HepG2 (cell line): Measurements from ENCODE around the gene IFNB1. TPM values are rescaled to one million over a fixed set of nuclear protein-coding genes. Genes with fewer than 3 reads are reported as not detected.
A peak's percentile ranks its signal among the peaks of the same experiment; 100 is the strongest.

Source experiments
- ATAC-seq: fragments of 200-7000 bp; cut with Tn5 transposase; 3 replicates; pipeline ENCODE4 v1.9.1; 2020; ENCODE audit warnings: mild to moderate bottlenecking, moderate library complexity
- BruUV-seq: library from RNA; stranded (reverse); fragments of 400-500 nt; replicated peaks from 2 replicates; lab custom pipeline; 2021; lab: Mats Ljungman, UMichigan
- CTCF ChIA-PET: fragments of 300-600 bp; formaldehyde crosslinking; extraction: SDS; loops from one replicate; lab custom pipeline; 2021; ENCODE audit warnings: low total read pairs, inconsistent platforms, low intra/inter-chr PET ratio; lab: Yijun Ruan, JAX
- POLR2A ChIA-PET: fragments of 350-600 bp; sonication (Branson Sonifier 250); formaldehyde crosslinking; loops from one replicate; lab custom pipeline; 2020; ENCODE audit warnings: antibody characterized with exemption, inconsistent platforms; lab: Yijun Ruan, JAX
- DNase-seq: peaks from one replicate; pipeline ENCODE4 v3.0.0-alpha.2; 2015; ENCODE audit warnings: low spot score
- FAIRE-seq: peaks from 3 replicates; lab custom pipeline; 2011; peaks lifted over from hg19 to GRCh38; lab: Jason Lieb, UNC
- H2AFZ ChIP-seq: one replicate; pipeline ENCODE4 v1.6.1; 2011; ENCODE audit warnings: low read length, inconsistent platforms
- H3K27ac ChIP-seq: fragments of 300-600 bp; 3 replicates; pipeline ENCODE4 v1.8.0; 2011; ENCODE audit warnings: mixed run types, mild to moderate bottlenecking, mixed read lengths, low read length, inconsistent platforms; ENCODE audit not compliant: insufficient read depth; ENCODE audit errors: extremely low read length
- H3K27me3 ChIP-seq, 2 experiments: fragments of 200-600 bp in 1 of 2; 2 replicates in 1 of 2; 3 replicates in 1 of 2; pipeline versions ENCODE4 v1.6.0 to v1.8.0; 2011; ENCODE audit warnings: low read length in 2 of 2, mild to moderate bottlenecking in 2 of 2, moderate library complexity in 2 of 2, inconsistent platforms in 1 of 2; ENCODE audit not compliant: insufficient read depth in 2 of 2, control insufficient read depth in 1 of 2
- H3K36me3 ChIP-seq, 2 experiments: fragments of 200-600 bp in 1 of 2; replicated peaks in 1 of 2; 2 replicates in 1 of 2; 3 replicates in 1 of 2; pipeline versions ENCODE4 v1.5.1 to v1.8.0; 2011; ENCODE audit warnings: low read length in 2 of 2, inconsistent platforms in 1 of 2; ENCODE audit not compliant: insufficient read depth in 2 of 2, control insufficient read depth in 1 of 2
- H3K4me1 ChIP-seq: 2 replicates; pipeline ENCODE4 v1.5.1; 2012; ENCODE audit warnings: low read length, inconsistent platforms; ENCODE audit not compliant: insufficient read depth
- H3K4me2 ChIP-seq: 2 replicates; pipeline ENCODE4 v1.6.0; 2011; ENCODE audit warnings: low read depth, low read length, inconsistent platforms
- H3K4me3 ChIP-seq, 3 experiments: fragments of 200-600 bp in 1 of 3; sonication (generic), shearing (Covaris generic) in 1 of 3; replicated peaks in 1 of 3; 2 replicates each; pipeline ENCODE4 v1.5.1; 2011 to 2016; ENCODE audit warnings: low read length in 3 of 3, inconsistent platforms in 2 of 3, low read depth in 2 of 3, mild to moderate bottlenecking in 2 of 3, control low read depth in 1 of 3, mixed read lengths in 1 of 3; ENCODE audit not compliant: insufficient read depth in 1 of 3
- H3K79me2 ChIP-seq: one replicate; pipeline ENCODE4 v1.6.1; 2011; ENCODE audit warnings: low read length, inconsistent platforms; ENCODE audit not compliant: insufficient read depth
- H3K9ac ChIP-seq: 2 replicates; pipeline ENCODE4 v1.6.0; 2011; ENCODE audit warnings: mild to moderate bottlenecking, low read depth, low read length, inconsistent platforms; ENCODE audit not compliant: insufficient read depth
- H3K9me3 ChIP-seq: 2 replicates; pipeline ENCODE4 v1.5.1; 2012; ENCODE audit warnings: mild to moderate bottlenecking, low read length
- H4K20me1 ChIP-seq: 2 replicates; pipeline ENCODE4 v1.6.0; 2011; ENCODE audit warnings: inconsistent platforms, mild to moderate bottlenecking, low read length, moderate library complexity; ENCODE audit not compliant: insufficient read depth
- EED ChIP-seq: sonication (generic); formaldehyde crosslinking; IDR thresholded peaks from 2 replicates; pipeline ENCODE4 v1.5.0; 2020; ENCODE audit warnings: mild to moderate bottlenecking, missing genetic modification reagents
- JUND ChIP-seq: sonication (generic); formaldehyde crosslinking; IDR thresholded peaks from 2 replicates; pipeline ENCODE4 v1.8.0; 2022; ENCODE audit warnings: mild to moderate bottlenecking, missing genetic modification reagents
- KDM5B ChIP-seq: sonication (generic); formaldehyde crosslinking; IDR thresholded peaks from 2 replicates; pipeline ENCODE4 v1.4.0; 2020; ENCODE audit warnings: missing genetic modification reagents, mild to moderate bottlenecking, borderline replicate concordance
- MAFK ChIP-seq, 2 experiments: IDR thresholded peaks in 1 of 2; conservative IDR thresholded peaks in 1 of 2; 2 replicates each; pipeline ENCODE4 v1.6.1; 2011; ENCODE audit warnings: improper control_type of control experiment in 2 of 2, low read length in 2 of 2
- RNF2 ChIP-seq: fragments of 450-650 bp; conservative IDR thresholded peaks from 2 replicates; pipeline ENCODE4 v1.6.1; 2016; ENCODE audit warnings: low read depth
- ZFP62 ChIP-seq: sonication (generic); formaldehyde crosslinking; IDR thresholded peaks from 2 replicates; pipeline ENCODE4 v1.4.0; 2020; ENCODE audit warnings: missing genetic modification reagents
- in situ Hi-C: cut with HindIII; loops from 2 replicates; pipeline ENCODE4 v1.10.0; 2017; ENCODE audit warnings: low pct_unique_long_range_greater_than_20kb; ENCODE audit not compliant: extremely low pct_ligation_motif_present
- intact Hi-C: fragments of 100-400 bp; cut with micrococcal nuclease; formaldehyde crosslinking; loops from one replicate; pipeline ENCODE4 v1.10.0; 2022; ENCODE audit not compliant: unreplicated experiment
- polyA plus RNA-seq, 8 experiments: library from polyadenylated mRNA; depleted of rRNA in 3 of 8; stranded (reverse) in 7 of 8; unstranded in 1 of 8; fragments of >200 nt; fragmentation: Illumina TruSeq in 4 of 8; extraction: Trizol in 4 of 8; gene quantifications; 2 replicates each; pipeline versions ENCODE4 v1.2.1 to v1.2.3, GENCODE V29; 2011 to 2016; ENCODE audit warnings: low read depth in 4 of 8, missing spikeins in 1 of 8, mixed read lengths in 1 of 8; ENCODE audit not compliant: insufficient read depth in 1 of 8
- total RNA-seq, 5 experiments: library from RNA; depleted of rRNA; stranded (reverse); fragments of >200 nt; fragmentation: Illumina TruSeq; extraction: Trizol; gene quantifications; 2 replicates each; pipeline ENCODE4 v1.2.3, GENCODE V29; 2016; ENCODE audit warnings: low read depth in 1 of 5
- TF ChIP-seq, protein P1 (sequence below): sonication (generic); formaldehyde crosslinking; IDR thresholded peaks from 2 replicates; pipeline ENCODE4 v1.5.0; 2020; ENCODE audit warnings: missing genetic modification reagents
- TF ChIP-seq, protein P2 (sequence below): sonication (generic); formaldehyde crosslinking; IDR thresholded peaks from 2 replicates; pipeline ENCODE4 v1.4.0; 2020; ENCODE audit warnings: missing genetic modification reagents, mild to moderate bottlenecking, borderline replicate concordance
- TF ChIP-seq, protein P3 (sequence below), 2 experiments: sonication (generic) in 1 of 2; formaldehyde crosslinking in 1 of 2; IDR thresholded peaks; 2 replicates each; pipeline versions ENCODE4 v1.4.0 to v1.6.1; 2016 to 2020; ENCODE audit warnings: borderline replicate concordance in 1 of 2, low read depth in 1 of 2, mild to moderate bottlenecking in 1 of 2, missing genetic modification reagents in 1 of 2
- TF ChIP-seq, protein P4 (sequence below): sonication (generic); formaldehyde crosslinking; IDR thresholded peaks from 2 replicates; pipeline ENCODE4 v1.8.1; 2023; ENCODE audit warnings: mild to moderate bottlenecking, moderate library complexity, missing genetic modification reagents

The IFNB1 gene
- total and polyA plus RNA-seq, 2 of the 13 experiments (the other 11 are each of a cell fraction or from before 2014, with no cell fraction given): not detected

DNA sequence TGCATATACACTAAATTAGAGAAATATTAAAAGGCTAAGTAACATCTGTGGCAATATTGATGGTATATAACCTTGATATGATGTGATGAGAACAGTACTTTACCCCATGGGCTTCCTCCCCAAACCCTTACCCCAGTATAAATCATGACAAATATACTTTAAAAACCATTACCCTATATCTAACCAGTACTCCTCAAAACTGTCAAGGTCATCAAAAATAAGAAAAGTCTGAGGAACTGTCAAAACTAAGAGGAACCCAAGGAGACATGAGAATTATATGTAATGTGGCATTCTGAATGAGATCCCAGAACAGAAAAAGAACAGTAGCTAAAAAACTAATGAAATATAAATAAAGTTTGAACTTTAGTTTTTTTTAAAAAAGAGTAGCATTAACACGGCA, 7.3 kb upstream of the IFNB1 start (continued):
- peak; percentile 71 to 80 for TF ChIP-seq MAFK (conservative IDR thresholded peaks at IDR 0.05 in 1 of 2, IDR thresholded peaks at IDR 0.05 in 1 of 2; ENCODE audit: low read length in 2 of 2)

DNA sequence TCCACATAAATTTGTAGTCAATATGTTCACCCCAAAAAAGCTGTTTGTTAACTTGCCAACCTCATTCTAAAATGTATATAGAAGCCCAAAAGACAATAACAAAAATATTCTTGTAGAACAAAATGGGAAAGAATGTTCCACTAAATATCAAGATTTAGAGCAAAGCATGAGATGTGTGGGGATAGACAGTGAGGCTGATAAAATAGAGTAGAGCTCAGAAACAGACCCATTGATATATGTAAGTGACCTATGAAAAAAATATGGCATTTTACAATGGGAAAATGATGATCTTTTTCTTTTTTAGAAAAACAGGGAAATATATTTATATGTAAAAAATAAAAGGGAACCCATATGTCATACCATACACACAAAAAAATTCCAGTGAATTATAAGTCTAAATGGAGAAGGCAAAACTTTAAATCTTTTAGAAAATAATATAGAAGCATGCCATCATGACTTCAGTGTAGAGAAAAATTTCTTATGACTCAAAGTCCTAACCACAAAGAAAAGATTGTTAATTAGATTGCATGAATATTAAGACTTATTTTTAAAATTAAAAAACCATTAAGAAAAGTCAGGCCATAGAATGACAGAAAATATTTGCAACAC, 6.6 kb upstream of the IFNB1 start:
- no peaks in the 10 kb centered on the region for H3K9me3 ChIP-seq
- ChIA-PET POLR2A (no interaction called here), CTCF (no interaction called here)
- no peaks in the 10 kb centered on the region for H3K36me3 ChIP-seq
- BruUV-seq: no TSS peak
- intact Hi-C loops: no loop called here
- no peak overlapping the region for H3K27ac ChIP-seq
- H3K9ac ChIP-seq: no peak overlapping the region
- DNase-seq (no peak), FAIRE-seq (no peak), ATAC-seq (no peak)
- no peaks in the 10 kb centered on the region for H3K4me1 ChIP-seq
- H4K20me1 ChIP-seq: no peaks in the 10 kb centered on the region
- no peak overlapping the region for H3K4me3 ChIP-seq
- in situ Hi-C loops: no loop called here
- TF ChIP-seq EED (CRISPR knock-in tag): no peak
- TF ChIP-seq, protein P1, sequence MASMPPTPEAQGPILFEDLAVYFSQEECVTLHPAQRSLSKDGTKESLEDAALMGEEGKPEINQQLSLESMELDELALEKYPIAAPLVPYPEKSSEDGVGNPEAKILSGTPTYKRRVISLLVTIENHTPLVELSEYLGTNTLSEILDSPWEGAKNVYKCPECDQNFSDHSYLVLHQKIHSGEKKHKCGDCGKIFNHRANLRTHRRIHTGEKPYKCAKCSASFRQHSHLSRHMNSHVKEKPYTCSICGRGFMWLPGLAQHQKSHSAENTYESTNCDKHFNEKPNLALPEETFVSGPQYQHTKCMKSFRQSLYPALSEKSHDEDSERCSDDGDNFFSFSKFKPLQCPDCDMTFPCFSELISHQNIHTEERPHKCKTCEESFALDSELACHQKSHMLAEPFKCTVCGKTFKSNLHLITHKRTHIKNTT: no peak
- TF ChIP-seq, protein P2, sequence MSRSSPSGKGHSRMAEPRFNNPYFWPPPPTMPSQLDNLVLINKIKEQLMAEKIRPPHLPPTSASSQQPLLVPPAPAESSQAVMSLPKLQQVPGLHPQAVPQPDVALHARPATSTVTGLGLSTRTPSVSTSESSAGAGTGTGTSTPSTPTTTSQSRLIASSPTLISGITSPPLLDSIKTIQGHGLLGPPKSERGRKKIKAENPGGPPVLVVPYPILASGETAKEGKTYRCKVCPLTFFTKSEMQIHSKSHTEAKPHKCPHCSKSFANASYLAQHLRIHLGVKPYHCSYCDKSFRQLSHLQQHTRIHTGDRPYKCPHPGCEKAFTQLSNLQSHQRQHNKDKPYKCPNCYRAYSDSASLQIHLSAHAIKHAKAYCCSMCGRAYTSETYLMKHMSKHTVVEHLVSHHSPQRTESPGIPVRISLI: no peak
- TF ChIP-seq JUND (CRISPR knock-in tag): no peak
- no peak for TF ChIP-seq KDM5B
- no peak for TF ChIP-seq ZFP62 (CRISPR knock-in tag)
- TF ChIP-seq, protein P3, sequence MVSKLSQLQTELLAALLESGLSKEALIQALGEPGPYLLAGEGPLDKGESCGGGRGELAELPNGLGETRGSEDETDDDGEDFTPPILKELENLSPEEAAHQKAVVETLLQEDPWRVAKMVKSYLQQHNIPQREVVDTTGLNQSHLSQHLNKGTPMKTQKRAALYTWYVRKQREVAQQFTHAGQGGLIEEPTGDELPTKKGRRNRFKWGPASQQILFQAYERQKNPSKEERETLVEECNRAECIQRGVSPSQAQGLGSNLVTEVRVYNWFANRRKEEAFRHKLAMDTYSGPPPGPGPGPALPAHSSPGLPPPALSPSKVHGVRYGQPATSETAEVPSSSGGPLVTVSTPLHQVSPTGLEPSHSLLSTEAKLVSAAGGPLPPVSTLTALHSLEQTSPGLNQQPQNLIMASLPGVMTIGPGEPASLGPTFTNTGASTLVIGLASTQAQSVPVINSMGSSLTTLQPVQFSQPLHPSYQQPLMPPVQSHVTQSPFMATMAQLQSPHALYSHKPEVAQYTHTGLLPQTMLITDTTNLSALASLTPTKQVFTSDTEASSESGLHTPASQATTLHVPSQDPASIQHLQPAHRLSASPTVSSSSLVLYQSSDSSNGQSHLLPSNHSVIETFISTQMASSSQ (IDR thresholded peaks at IDR 0.05; ENCODE audit: low read depth): no peak
- TF ChIP-seq, protein P3 (CRISPR knock-in tag; IDR thresholded peaks at IDR 0.05; ENCODE audit: borderline replicate concordance): no peak
- no peak for TF ChIP-seq RNF2
- TF ChIP-seq, protein P4, sequence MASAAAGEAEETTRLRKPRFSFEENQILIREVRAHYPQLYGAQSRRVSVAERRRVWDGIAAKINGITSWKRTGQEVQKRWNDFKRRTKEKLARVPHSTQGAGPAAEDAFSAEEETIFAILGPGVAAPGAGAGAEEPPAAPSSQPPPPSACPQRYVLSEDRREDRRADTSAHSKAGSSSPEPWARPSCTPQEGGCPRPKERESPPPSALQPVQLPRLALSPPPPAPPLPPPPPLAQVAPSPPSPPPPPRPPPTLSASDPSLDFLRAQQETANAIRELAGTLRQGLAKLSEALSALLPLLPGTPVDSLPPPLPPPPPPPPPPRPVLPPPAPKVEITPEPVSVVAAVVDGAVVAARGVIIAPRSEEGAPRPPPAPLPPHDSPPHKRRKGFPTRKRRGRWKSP: no peak
- TF ChIP-seq, all 625 proteins: peak for 0
- H3K4me2 ChIP-seq: no peak overlapping the region
- H3K79me2 ChIP-seq: no peaks in the 10 kb centered on the region
- H3K27me3 ChIP-seq: no peaks in the 10 kb centered on the region; a peak in 1 of 5 replicates
- H2AFZ ChIP-seq: no peak overlapping the region
